GM21786 (cell line): Measurements from ENCODE around the gene DISC1.

Experiments
- ATAC-seq: cut with Tn5 transposase; IDR thresholded peaks from one replicate; pipeline ENCODE4 v1.9.1; 2021; ENCODE audit not compliant: unreplicated experiment

Gene DISC1

GRCh38 chr1:231844986-231845502 is 218.5 kb downstream of the DISC1 start:
- no peak for ATAC-seq

GRCh38 chr1:231847612-231848397 is 221.2 kb downstream of the DISC1 start:
- no peak for ATAC-seq

- ATAC-seq = no peak
Observed at GRCh38 chr1:231849981-231850380, 223.4 kb downstream of the DISC1 start.

DNA sequence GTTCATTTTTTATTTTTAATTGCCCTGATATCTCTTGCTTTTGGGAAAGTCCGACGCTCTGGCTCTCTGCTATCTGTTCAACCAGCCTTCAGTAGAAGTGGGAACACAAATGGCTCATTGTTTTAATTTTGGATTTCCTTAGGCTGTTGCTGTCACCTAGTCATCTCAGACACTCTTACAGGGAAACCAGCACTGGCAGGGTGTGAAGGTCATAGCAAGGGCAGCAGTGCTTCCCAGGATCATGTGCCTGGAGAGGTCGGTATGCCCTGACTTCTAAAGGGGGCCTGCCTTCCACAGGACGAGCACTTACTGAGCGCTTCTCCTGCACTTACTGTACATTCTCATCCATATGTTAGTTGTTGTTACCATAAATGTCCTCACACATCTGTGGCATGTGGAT is 224.2 kb downstream of the DISC1 start:
- ATAC-seq = no peak

- ATAC-seq = no peak
Observed at GRCh38 chr1:231853588-231854207, 227.1 kb downstream of the DISC1 start.

GRCh38 chr1:231855361-231855760 is 228.8 kb downstream of the DISC1 start:
- ATAC-seq = no peak

DNA sequence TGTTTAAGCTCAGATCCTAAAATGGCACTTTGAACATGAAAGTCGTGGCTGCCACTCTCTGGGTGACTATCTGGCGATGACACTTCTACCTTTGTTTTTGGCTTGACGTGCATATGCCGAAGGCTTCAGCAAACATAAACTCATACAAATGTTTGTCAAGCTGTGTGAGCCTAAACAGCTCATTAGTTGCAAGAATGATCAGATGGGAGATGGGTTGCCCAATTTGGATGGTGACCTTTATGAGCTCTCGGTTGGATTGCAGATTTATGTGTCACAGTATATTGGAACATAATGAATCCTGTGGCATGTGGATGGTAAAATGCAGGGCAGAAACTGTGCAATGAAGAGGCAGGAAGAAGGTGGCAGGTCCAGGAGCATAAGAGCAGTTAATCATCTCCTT is 229.3 kb downstream of the DISC1 start:
- no peak for ATAC-seq

- ATAC-seq = no peak
Observed at GRCh38 chr1:231856426-231856825, 229.8 kb downstream of the DISC1 start.

DNA sequence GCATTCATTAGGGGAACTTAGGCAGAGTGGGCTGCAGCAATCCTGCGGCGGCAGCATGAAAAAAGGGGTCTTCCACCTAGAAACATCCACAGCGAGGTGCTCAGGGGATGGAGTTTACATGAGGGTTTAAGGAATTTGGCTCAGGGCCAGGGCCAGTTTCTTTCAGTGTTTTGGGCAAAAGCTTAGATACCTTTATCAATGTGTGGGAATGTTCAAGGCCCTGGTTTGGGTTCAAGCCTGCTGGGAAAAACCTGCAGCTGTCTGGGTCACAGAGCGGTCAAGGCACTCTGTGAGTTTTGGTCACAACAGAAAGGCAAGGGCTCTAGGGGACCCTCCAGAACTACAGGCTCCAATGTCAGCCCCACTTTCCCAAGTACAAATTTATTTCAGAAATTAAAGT is 230.3 kb downstream of the DISC1 start:
- ATAC-seq = no peak

GRCh38 chr1:231857609-231858135 is 231.1 kb downstream of the DISC1 start:
- ATAC-seq = no peak

DNA sequence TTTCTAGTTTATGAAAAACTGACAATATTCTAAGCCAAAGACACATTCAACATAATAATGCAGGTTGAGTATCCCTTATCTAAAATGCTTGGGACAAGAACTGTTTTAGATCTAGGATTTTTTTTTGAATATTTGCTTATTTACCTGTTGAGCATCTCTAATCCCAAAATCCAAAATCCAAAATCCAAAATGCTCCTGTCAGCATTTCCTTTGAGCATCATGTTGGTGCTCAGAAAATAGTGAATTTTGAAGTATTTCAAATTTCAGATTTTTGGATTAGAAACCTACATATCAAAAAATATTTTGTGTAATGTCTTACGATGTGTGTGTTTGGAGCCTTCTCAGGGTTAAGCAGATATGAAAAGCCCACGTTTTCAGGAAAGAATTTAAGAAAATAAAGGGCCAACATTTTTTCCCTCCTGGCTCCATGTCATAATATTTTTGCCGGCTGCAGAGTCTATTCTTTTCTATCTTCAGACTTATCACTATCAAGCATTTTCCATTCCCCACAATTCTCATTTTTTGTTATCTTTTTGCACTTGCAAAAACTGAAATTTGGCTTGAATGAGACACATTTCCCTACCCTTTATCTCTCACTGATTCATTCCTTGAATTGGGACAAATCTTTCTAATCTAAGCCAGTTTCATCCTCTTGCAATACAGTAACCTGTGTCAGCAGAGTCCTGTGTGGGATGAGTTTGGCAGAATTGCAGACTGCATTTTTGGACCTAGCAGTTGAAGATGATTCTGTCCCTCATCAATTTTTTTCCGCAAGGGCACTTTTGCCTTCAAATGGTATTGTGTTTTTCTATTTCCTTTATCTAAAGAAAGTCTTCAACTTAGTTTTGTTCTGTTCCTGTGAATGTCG is 233.9 kb downstream of the DISC1 start:
- no peak for ATAC-seq

DNA sequence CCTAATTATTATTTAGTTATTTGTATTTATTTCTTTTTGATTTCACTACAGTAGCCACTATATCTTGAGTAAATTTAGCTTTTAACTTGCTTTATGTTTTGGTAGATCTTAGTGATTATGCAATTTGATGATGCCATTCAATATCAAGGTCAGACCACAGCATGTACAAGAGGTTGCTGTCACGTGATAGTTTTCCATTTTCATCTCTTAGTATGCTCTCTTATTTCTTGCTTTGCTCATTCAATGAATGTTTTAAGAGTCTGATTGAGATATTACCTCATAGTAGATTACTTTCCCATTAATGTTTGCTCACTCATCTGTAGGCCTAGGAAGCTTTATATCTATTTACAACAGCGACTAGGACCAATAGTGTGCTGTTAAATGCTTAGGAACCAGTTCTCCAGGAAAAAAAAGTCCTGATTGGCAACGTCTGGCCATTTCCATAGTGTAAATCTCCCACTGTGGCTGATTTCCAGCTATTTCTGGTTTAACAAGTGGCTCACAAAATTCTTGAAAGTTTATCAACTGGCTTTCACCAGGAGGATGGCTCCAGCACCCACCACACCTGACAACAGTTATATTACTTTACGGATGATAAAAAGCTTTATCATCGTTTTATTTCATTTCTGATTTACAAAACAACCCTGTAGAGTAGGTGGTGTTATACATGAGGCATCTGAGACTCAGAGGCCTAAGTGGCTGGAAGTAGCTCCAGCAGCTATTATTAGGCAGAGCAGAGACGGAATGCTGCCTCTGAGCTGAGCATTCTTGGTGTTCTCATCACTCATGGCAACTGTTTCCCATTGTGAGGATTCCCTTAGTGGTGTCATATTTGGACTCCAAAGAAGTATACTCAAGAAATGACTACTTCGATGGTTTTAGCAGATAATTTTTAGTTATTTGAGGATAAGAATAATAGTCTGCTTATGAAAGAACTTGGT is 235.2 kb downstream of the DISC1 start:
- ATAC-seq = no peak

- ATAC-seq = no peak
Observed at GRCh38 chr1:231862611-231863010, 236.0 kb downstream of the DISC1 start.

GRCh38 chr1:231865331-231865730 is 238.7 kb downstream of the DISC1 start:
- no peak for ATAC-seq

DNA sequence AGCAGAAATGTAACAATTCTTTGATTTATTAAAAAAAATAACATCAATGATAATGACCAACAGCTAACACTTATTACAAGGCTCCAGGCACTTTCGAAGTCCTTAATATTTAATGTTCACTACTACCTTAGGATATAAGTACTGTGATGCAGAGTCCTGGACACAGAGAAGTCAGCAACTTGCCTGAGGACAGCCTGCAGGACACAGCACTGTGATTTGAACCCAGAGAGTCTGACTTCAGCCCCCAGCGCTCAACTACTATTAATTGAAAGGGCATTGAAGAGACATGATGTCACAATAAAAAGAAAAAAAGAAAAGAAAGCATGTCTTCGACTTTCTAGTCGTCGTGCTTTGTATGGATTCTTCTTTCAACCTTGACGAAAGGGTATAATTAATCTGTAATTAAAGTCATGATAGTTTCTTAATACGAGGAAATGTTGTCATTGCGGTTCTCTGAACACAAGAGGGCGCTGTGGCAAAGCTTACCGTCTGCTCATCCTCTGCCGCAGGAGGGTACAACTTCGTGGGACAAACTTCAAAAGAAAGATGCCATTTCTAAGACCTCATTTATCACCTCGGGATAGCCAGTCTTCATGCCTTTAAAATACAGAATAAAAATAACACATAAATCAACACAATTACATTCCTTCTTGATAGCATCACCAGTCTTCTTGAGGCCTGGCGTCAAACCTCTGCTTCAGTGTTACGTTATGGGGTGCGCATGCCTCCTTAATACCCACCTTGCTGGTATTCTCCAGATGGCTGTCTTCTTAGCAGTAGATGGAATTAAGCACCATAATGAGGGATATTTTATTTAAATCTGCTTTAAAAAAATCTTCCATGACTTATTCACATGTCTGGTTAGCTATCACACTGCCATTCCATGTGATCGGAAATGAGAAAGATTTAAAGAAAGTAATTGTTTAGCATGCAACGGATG is 240.1 kb downstream of the DISC1 start:
- no peak for ATAC-seq

- ATAC-seq = no peak
Observed at GRCh38 chr1:231867607-231868006, 241.0 kb downstream of the DISC1 start.

GRCh38 chr1:231869364-231869763 is 242.8 kb downstream of the DISC1 start:
- no peak for ATAC-seq

- ATAC-seq = no peak
Observed at GRCh38 chr1:231871471-231871870, 244.9 kb downstream of the DISC1 start.

DNA sequence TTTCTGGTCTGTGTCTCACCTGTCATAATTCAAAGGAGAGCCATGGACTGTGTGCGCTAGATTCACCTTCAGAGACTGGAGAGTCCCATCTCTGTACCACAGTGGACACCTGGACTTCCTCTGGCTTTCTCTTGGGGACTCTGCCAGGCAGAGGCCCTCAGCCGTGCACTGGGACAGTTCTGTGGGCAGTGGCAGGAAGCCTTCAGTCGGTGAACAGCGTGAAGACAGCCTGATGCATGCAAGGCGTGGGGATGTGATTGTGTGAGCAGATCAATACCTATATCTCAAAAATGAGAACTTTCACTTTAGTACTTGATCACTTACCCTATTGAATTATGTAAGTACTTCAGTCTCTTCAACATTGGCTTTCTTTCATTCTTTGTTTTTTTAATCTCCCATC is 245.3 kb downstream of the DISC1 start:
- ATAC-seq = no peak
